ENCODE results near the gene REV3L. TPM values are rescaled to one million over a fixed set of nuclear protein-coding genes. Genes with fewer than 3 reads are reported as not detected.

Gene REV3L, protein sequence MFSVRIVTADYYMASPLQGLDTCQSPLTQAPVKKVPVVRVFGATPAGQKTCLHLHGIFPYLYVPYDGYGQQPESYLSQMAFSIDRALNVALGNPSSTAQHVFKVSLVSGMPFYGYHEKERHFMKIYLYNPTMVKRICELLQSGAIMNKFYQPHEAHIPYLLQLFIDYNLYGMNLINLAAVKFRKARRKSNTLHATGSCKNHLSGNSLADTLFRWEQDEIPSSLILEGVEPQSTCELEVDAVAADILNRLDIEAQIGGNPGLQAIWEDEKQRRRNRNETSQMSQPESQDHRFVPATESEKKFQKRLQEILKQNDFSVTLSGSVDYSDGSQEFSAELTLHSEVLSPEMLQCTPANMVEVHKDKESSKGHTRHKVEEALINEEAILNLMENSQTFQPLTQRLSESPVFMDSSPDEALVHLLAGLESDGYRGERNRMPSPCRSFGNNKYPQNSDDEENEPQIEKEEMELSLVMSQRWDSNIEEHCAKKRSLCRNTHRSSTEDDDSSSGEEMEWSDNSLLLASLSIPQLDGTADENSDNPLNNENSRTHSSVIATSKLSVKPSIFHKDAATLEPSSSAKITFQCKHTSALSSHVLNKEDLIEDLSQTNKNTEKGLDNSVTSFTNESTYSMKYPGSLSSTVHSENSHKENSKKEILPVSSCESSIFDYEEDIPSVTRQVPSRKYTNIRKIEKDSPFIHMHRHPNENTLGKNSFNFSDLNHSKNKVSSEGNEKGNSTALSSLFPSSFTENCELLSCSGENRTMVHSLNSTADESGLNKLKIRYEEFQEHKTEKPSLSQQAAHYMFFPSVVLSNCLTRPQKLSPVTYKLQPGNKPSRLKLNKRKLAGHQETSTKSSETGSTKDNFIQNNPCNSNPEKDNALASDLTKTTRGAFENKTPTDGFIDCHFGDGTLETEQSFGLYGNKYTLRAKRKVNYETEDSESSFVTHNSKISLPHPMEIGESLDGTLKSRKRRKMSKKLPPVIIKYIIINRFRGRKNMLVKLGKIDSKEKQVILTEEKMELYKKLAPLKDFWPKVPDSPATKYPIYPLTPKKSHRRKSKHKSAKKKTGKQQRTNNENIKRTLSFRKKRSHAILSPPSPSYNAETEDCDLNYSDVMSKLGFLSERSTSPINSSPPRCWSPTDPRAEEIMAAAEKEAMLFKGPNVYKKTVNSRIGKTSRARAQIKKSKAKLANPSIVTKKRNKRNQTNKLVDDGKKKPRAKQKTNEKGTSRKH (N-terminal part only)
- 7.1 to 10.8 TPM (median 7.3 TPM) in 5 replicates for total RNA-seq (2022; extraction: Qiagen RNA extraction)

DNA sequence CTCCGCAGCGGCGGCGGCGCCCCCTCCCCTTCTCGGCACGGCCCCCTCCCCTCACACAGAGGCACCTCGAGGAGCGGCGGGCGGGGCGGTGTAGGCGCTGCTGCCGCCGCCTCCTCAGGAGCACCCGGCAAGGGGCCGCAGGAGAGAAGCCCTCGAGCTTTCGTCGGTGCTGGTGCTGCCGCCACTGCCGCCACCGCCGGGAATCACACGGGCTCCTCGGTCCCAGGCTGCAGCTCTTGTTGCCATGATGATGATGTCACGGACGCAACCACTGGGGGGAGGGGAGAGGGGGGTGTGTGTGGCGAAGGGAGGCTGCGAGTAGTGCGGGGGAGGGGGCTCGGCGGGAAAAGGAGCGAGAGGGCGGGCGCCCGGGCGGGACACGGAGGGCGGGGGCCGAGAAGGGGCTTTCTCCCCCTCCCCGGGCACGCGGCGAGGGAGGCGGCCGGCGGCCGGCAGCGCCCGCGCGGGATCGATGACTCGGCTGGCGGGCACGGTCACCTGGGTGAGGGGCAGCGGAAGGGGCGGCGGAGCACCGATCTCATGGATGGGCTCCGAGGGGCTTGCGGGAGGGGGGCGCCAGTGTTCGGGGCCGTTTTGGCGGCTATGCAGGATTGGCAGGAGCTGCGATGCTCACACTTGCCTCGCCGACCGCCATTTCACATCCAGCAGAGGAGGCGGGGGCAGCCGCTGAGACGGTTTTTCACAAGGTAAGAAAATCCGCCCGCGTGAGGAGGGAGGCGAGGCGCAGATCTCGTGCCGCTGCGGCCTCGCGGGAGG, at the start of gene REV3L:
REV3L (minus strand) TSS at position 260 of the 777 bp plus-strand sequence. CDS start 330 bp downstream, outside the sequence.

Other genes starting within 250 kb of the REV3L start
- 15.3 to 19.1 TPM (median 18.3 TPM) in 5 replicates for gene TRAF3IP2, start 122.7 kb upstream of the REV3L start, total RNA-seq (2022; extraction: Qiagen RNA extraction)

All from A549 treated with AZD2906 at 1 μM for 4 hours (cell line).